IMR-90 (cell line): ENCODE measurements around the gene CLEC16A. TPM values are rescaled to one million over a fixed set of nuclear protein-coding genes. Genes with fewer than 3 reads are reported as not detected.
A peak's percentile ranks its signal among the peaks of the same experiment; 100 is the strongest.

Experiments used
- ATAC-seq: fragments of 200-7000 bp; cut with Tn5 transposase; 2 replicates; pipeline ENCODE4 v1.9.1; 2020; ENCODE audit warnings: low read depth, mild to moderate bottlenecking, moderate library complexity
- BruUV-seq: library from RNA; stranded (reverse); fragments of 400-500 nt; replicated peaks from 2 replicates; lab custom pipeline; 2021; lab: Mats Ljungman, UMichigan
- CTCF ChIA-PET: fragments of 300-600 bp; formaldehyde crosslinking; extraction: SDS; loops from one replicate; lab custom pipeline; 2021; ENCODE audit warnings: antibody characterized with exemption; lab: Yijun Ruan, JAX
- POLR2A ChIA-PET: fragments of 300-600 bp; sonication (Branson Sonifier 250); formaldehyde crosslinking; loops from one replicate; lab custom pipeline; 2022; ENCODE audit warnings: antibody characterized with exemption; ENCODE audit not compliant: unreplicated experiment; lab: Charles Lee
- DNase-seq: peaks from one replicate; pipeline ENCODE4 v3.0.0; 2013
- H2AFZ ChIP-seq: replicated peaks from 2 replicates; pipeline ENCODE3; 2013; ENCODE audit warnings: low read length, mild to moderate bottlenecking; ENCODE audit not compliant: poor library complexity
- H2AK5ac ChIP-seq: 2 replicates; pipeline ENCODE4 v1.6.1; 2013; ENCODE audit warnings: low read depth, low read length, inconsistent platforms
- H2AK9ac ChIP-seq: replicated peaks from 2 replicates; pipeline ENCODE3; 2013; ENCODE audit warnings: mild to moderate bottlenecking, low read depth, low read length, moderate library complexity; ENCODE audit not compliant: poor library complexity
- H2BK120ac ChIP-seq: 2 replicates; pipeline ENCODE4 v1.6.1; 2013; ENCODE audit warnings: low read depth, low read length, inconsistent platforms
- H2BK15ac ChIP-seq: 3 replicates; pipeline ENCODE4 v1.6.1; 2013; ENCODE audit warnings: low read depth, low read length, inconsistent platforms
- H2BK20ac ChIP-seq: 2 replicates; pipeline ENCODE4 v1.6.1; 2013; ENCODE audit warnings: low read depth, mild to moderate bottlenecking, inconsistent platforms, low read length, moderate library complexity
- H2BK5ac ChIP-seq: 2 replicates; pipeline ENCODE4 v1.6.1; 2013; ENCODE audit warnings: mild to moderate bottlenecking, low read depth, low read length, inconsistent platforms; ENCODE audit not compliant: poor library complexity, severe bottlenecking
- H3K14ac ChIP-seq: replicated peaks from 2 replicates; pipeline ENCODE4 v1.6.1; 2013; ENCODE audit warnings: low read depth, low read length, inconsistent platforms
- H3K18ac ChIP-seq: 2 replicates; pipeline ENCODE4 v1.6.1; 2013; ENCODE audit warnings: low read depth, low read length, control low read depth
- H3K23ac ChIP-seq: 2 replicates; pipeline ENCODE4 v1.6.1; 2013; ENCODE audit warnings: low read depth, low read length, inconsistent platforms
- H3K27ac ChIP-seq: 2 replicates; pipeline ENCODE4 v1.5.1; 2013; ENCODE audit warnings: mild to moderate bottlenecking, control low read depth, low read length; ENCODE audit not compliant: insufficient read depth
- H3K27me3 ChIP-seq: 2 replicates; pipeline ENCODE4 v1.6.1; 2013; ENCODE audit warnings: low read length; ENCODE audit not compliant: control insufficient read depth, insufficient read depth
- H3K36me3 ChIP-seq: 2 replicates; pipeline ENCODE4 v1.6.1; 2013; ENCODE audit warnings: low read length, mixed read lengths; ENCODE audit not compliant: control insufficient read depth, insufficient read depth
- H3K4ac ChIP-seq: 2 replicates; pipeline ENCODE4 v1.6.1; 2013; ENCODE audit warnings: low read depth, low read length, inconsistent platforms
- H3K4me1 ChIP-seq: 2 replicates; pipeline ENCODE4 v1.6.1; 2013; ENCODE audit warnings: low read length, mixed read lengths; ENCODE audit not compliant: control insufficient read depth, insufficient read depth
- H3K4me2 ChIP-seq: 2 replicates; pipeline ENCODE4 v1.6.1; 2013; ENCODE audit warnings: low read depth, mild to moderate bottlenecking, control low read depth, low read length, moderate library complexity
- H3K4me3 ChIP-seq: 2 replicates; pipeline ENCODE4 v1.5.1; 2013; ENCODE audit warnings: low read depth, mild to moderate bottlenecking, control low read depth, low read length, moderate library complexity; ENCODE audit not compliant: insufficient read depth
- H3K56ac ChIP-seq: 2 replicates; pipeline ENCODE4 v1.6.1; 2013; ENCODE audit warnings: low read length, inconsistent platforms; ENCODE audit not compliant: insufficient read depth; ENCODE audit errors: extremely low read depth
- H3K79me1 ChIP-seq, 2 experiments: 2 replicates each; pipeline ENCODE4 v1.6.1; 2013; ENCODE audit warnings: low read length in 2 of 2, inconsistent platforms in 1 of 2, low read depth in 1 of 2
- H3K9ac ChIP-seq: 2 replicates; pipeline ENCODE4 v1.6.1; 2013; ENCODE audit warnings: low read depth, low read length, control low read depth
- H3K9me1 ChIP-seq: 2 replicates; pipeline ENCODE4 v1.6.1; 2013; ENCODE audit warnings: low read length, inconsistent platforms; ENCODE audit not compliant: insufficient read depth
- H3K9me3 ChIP-seq: 2 replicates; pipeline ENCODE4 v1.6.1; 2013; ENCODE audit warnings: low read length; ENCODE audit not compliant: control insufficient read depth, insufficient read depth
- H4K20me1 ChIP-seq: 2 replicates; pipeline ENCODE4 v1.6.1; 2013; ENCODE audit warnings: low read length, inconsistent platforms; ENCODE audit not compliant: insufficient read depth
- H4K5ac ChIP-seq: 2 replicates; pipeline ENCODE4 v1.6.1; 2013; ENCODE audit warnings: mild to moderate bottlenecking, low read depth, low read length, control low read depth
- H4K8ac ChIP-seq, 2 experiments: 2 replicates each; pipeline ENCODE4 v1.6.1; 2013; ENCODE audit warnings: low read depth in 2 of 2, low read length in 2 of 2, control low read depth in 1 of 2, inconsistent platforms in 1 of 2
- H4K91ac ChIP-seq: 2 replicates; pipeline ENCODE4 v1.6.1; 2013; ENCODE audit warnings: low read depth, low read length, inconsistent platforms; ENCODE audit not compliant: insufficient read depth
- BHLHE40 ChIP-seq: fragments of 150-350 bp; IDR thresholded peaks from 2 replicates; pipeline ENCODE4 v1.6.1; 2016; ENCODE audit warnings: mild to moderate bottlenecking, low read depth, low read length
- CEBPB ChIP-seq: IDR thresholded peaks from 2 replicates; pipeline ENCODE4 v1.6.1; 2012; ENCODE audit warnings: low read depth, low read length, improper control_type of control experiment
- CHD1 ChIP-seq: IDR thresholded peaks from 2 replicates; pipeline ENCODE4 v1.6.1; 2012; ENCODE audit warnings: low read depth, low read length, improper control_type of control experiment
- ELK1 ChIP-seq: fragments of 150-350 bp; IDR thresholded peaks from 2 replicates; pipeline ENCODE4 v1.6.1; 2016; ENCODE audit warnings: low read depth, mild to moderate bottlenecking, low read length, moderate library complexity, borderline replicate concordance
- FOS ChIP-seq: fragments of 150-350 bp; IDR thresholded peaks from 2 replicates; pipeline ENCODE4 v1.6.1; 2016; ENCODE audit warnings: low read depth, low read length
- MXI1 ChIP-seq: IDR thresholded peaks from 2 replicates; pipeline ENCODE4 v1.6.1; 2012; ENCODE audit warnings: low read depth, mild to moderate bottlenecking, low read length, moderate library complexity, borderline replicate concordance
- NFE2L2 ChIP-seq: fragments of 150-350 bp; IDR thresholded peaks from 2 replicates; pipeline ENCODE4 v1.6.1; 2016; ENCODE audit warnings: low read depth, mild to moderate bottlenecking, low read length
- POLR2A ChIP-seq: IDR thresholded peaks from 2 replicates; pipeline ENCODE4 v1.6.1; 2012; ENCODE audit warnings: mild to moderate bottlenecking, low read depth, low read length
- RAD21 ChIP-seq: IDR thresholded peaks from 2 replicates; pipeline ENCODE4 v1.6.1; 2012; ENCODE audit warnings: low read length, improper control_type of control experiment
- RCOR1 ChIP-seq: IDR thresholded peaks from 2 replicates; pipeline ENCODE4 v1.6.1; 2012; ENCODE audit warnings: mild to moderate bottlenecking, low read length, improper control_type of control experiment; ENCODE audit not compliant: insufficient replicate concordance
- RFX5 ChIP-seq: IDR thresholded peaks from 2 replicates; pipeline ENCODE4 v1.8.0; 2012; ENCODE audit warnings: low read depth, mild to moderate bottlenecking, low read length, moderate library complexity
- SMC3 ChIP-seq: fragments of 150-350 bp; IDR thresholded peaks from 2 replicates; pipeline ENCODE4 v1.6.1; 2016; ENCODE audit warnings: low read depth, mild to moderate bottlenecking, antibody characterized with exemption, low read length, moderate library complexity
- USF2 ChIP-seq: fragments of 150-350 bp; IDR thresholded peaks from 2 replicates; pipeline ENCODE4 v1.6.1; 2017; ENCODE audit warnings: mild to moderate bottlenecking, antibody characterized with exemption, low read length, low read depth
- WGBS, 2 experiments: methylation state at CpG; one replicate each; pipeline versions ENCODE4 v1.1.5 to v1.1.7; 2013; ENCODE audit warnings: missing lambda C conversion rate in 2 of 2; ENCODE audit not compliant: insufficient read length in 1 of 2; ENCODE audit errors: extremely low coverage in 2 of 2; 5-methylcytosine and 5-hydroxymethylcytosine counted together
- dilution Hi-C: fragments of 300-500 bp; cut with HindIII; formaldehyde crosslinking; loops from one replicate; pipeline ENCODE4 v1.14.3; 2018; ENCODE audit warnings: low sequenced_read_pairs; ENCODE audit not compliant: unreplicated experiment
- in situ Hi-C: fragments of 300-500 bp; cut with MboI; formaldehyde crosslinking; loops from 3 replicates; pipeline ENCODE4 v1.14.3; 2019; ENCODE audit warnings: low sequenced_read_pairs, inconsistent platforms, mixed read lengths
- intact Hi-C: fragments of 100-400 bp; cut with micrococcal nuclease; formaldehyde crosslinking; loops from 2 replicates; pipeline ENCODE4 v1.10.0; 2022
- polyA plus RNA-seq, 3 experiments: library from polyadenylated mRNA; depleted of rRNA; stranded (reverse); fragments of >200 nt; gene quantifications; 2 replicates each; pipeline ENCODE4 v1.2.3, GENCODE V29; 2012; ENCODE audit warnings: low replicate concordance in 1 of 3
- total RNA-seq: library from RNA; depleted of rRNA; stranded (reverse); fragments of >200 nt; gene quantifications from 2 replicates; pipeline ENCODE4 v1.2.3, GENCODE V29; 2012

The CLEC16A gene
- total and polyA plus RNA-seq, 2 of the 4 experiments (the other 2 are of a cell fraction): 15.9 to 16.5 TPM

DNA sequence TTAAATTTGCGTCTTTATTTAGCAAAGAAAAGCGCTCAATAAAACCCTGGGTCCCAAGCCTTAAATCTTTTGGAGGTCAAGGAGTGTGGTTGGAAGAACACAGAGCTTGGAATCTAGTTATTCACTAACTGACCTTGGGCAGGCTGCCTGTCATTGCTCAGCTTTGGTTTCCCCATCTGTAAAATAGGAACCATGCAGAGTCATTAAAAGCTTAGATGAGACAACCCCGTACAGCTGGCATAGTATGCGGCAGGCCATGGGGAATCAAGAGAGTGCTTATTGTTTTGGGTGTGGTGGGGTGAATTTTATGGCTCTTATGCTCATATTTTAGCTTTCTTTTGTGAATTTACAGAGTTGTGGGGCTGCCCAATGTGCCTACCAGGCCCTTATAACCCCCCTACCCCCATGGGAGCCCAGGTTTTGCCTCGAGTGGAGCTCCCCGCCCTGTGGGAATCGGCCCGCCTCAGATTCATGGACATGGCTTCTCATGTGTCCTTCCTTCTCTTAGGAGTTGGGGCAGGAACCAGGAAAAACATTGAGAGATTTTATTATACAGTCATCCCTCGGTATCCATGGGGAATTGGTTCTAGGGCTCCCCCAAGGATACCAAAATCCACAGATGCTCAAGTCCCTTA, 113.5 kb downstream of the CLEC16A start:
- CTCF ChIA-PET: interaction anchor here (0.8 kb wide), 1 partner anchor 198 kb away, joined by 3 read pairs; the partner anchor contains the start of gene SOCS1

More for the DNA sequence above, 113.5 kb downstream of the CLEC16A start:
- no peak overlapping the region for H2AFZ ChIP-seq
- no peak overlapping the region for H2AK9ac ChIP-seq
- BruUV-seq: no TSS peak
- POLR2A ChIA-PET: no interaction called here
- H2AK5ac ChIP-seq: no peak overlapping the region
- 0 out of 2 replicates have a peak overlapping the region, but pooled peaks have one; percentile 38 for H2BK20ac ChIP-seq
- H3K4me2 ChIP-seq: no peak overlapping the region
- no CpG with 5 or more reads among the region's 9 CpGs for WGBS, 2 experiments
- no peaks in the 10 kb centered on the region for H4K20me1 ChIP-seq
- peaks cover 29% of the 10 kb centered on the region for H3K36me3 ChIP-seq
- H2BK120ac ChIP-seq: no peak overlapping the region
- no peak overlapping the region for H2BK15ac ChIP-seq
- no peak for TF ChIP-seq FOS
- no peak for TF ChIP-seq RFX5
- no peak for TF ChIP-seq ELK1
- TF ChIP-seq CEBPB: no peak
- no peak for TF ChIP-seq NFE2L2
- no peak for TF ChIP-seq RAD21
- TF ChIP-seq CHD1: no peak
- TF ChIP-seq SMC3: no peak
- no peak for TF ChIP-seq RCOR1
- TF ChIP-seq USF2: no peak
- TF ChIP-seq BHLHE40: no peak
- no peak for TF ChIP-seq POLR2A
- TF ChIP-seq MXI1: no peak
- no peak overlapping the region for H3K27ac ChIP-seq
- H3K4me3 ChIP-seq: no peak overlapping the region
- no peak overlapping the region for H3K9ac ChIP-seq
- in situ Hi-C loops (no loop called here), dilution Hi-C loops (no loop called here), intact Hi-C loops (no loop called here)
- DNase-seq (no peak), ATAC-seq (no peak)
- H3K23ac ChIP-seq: no peak overlapping the region
- H3K9me1 ChIP-seq: peaks cover 35% of the 10 kb centered on the region
- no peak overlapping the region for H4K91ac ChIP-seq
- H2BK5ac ChIP-seq: no peak overlapping the region
- no peak overlapping the region for H3K56ac ChIP-seq
- no peak overlapping the region for H3K4ac ChIP-seq
- H3K9me3 ChIP-seq: no peaks in the 10 kb centered on the region
- no peak overlapping the region for H3K14ac ChIP-seq
- H3K79me1 ChIP-seq: no peaks in the 10 kb centered on the region
- H4K5ac ChIP-seq: no peak overlapping the region
- H3K4me1 ChIP-seq: peaks cover 7% of the 10 kb centered on the region
- H3K18ac ChIP-seq: no peak overlapping the region
- no peak overlapping the region for H4K8ac ChIP-seq
- H3K27me3 ChIP-seq: no peaks in the 10 kb centered on the region
